Chondrocyte (in vitro differentiated cells): Measurements from ENCODE around the gene PDE11A. TPM values are rescaled to one million over a fixed set of nuclear protein-coding genes. Genes with fewer than 3 reads are reported as not detected.

ENCODE experiments used
- DNase-seq: peaks from one replicate; pipeline ENCODE4 v3.0.0; 2021; ENCODE audit warnings: mixed read lengths, low spot score
- H3K27ac Mint-ChIP-seq: one replicate; pipeline ENCODE4 v1.8.0; 2021; ENCODE audit warnings: mild to moderate bottlenecking, moderate library complexity, mixed read lengths; ENCODE audit not compliant: unreplicated experiment
- H3K27me3 Mint-ChIP-seq: 2 replicates; pipeline ENCODE4 v1.8.0; 2021; ENCODE audit warnings: low read depth, mixed read lengths
- H3K36me3 Mint-ChIP-seq: 2 replicates; pipeline ENCODE4 v1.8.0; 2021; ENCODE audit warnings: low read depth, mixed read lengths
- H3K4me1 Mint-ChIP-seq: 2 replicates; pipeline ENCODE4 v1.8.0; 2021; ENCODE audit warnings: low read depth, mild to moderate bottlenecking, mixed read lengths
- H3K4me3 Mint-ChIP-seq: one replicate; pipeline ENCODE4 v1.8.0; 2021; ENCODE audit warnings: mild to moderate bottlenecking, moderate library complexity, mixed read lengths; ENCODE audit not compliant: unreplicated experiment
- H3K9me3 Mint-ChIP-seq: 2 replicates; pipeline ENCODE4 v1.8.0; 2021; ENCODE audit warnings: low read depth, mixed read lengths
- CTCF ChIP-seq: fragments of 200-600 bp; sonication (generic); IDR thresholded peaks from 2 replicates; pipeline ENCODE4 v1.5.0; 2021; ENCODE audit warnings: antibody characterized with exemption, mild to moderate bottlenecking, moderate library complexity
- total RNA-seq: library from RNA; stranded (reverse); gene quantifications from 3 replicates; pipeline ENCODE4 v1.2.1, GENCODE V29; 2021

PDE11A gene
- total RNA-seq, 1 donor from 2014 or later = 2.1 TPM

DNA sequence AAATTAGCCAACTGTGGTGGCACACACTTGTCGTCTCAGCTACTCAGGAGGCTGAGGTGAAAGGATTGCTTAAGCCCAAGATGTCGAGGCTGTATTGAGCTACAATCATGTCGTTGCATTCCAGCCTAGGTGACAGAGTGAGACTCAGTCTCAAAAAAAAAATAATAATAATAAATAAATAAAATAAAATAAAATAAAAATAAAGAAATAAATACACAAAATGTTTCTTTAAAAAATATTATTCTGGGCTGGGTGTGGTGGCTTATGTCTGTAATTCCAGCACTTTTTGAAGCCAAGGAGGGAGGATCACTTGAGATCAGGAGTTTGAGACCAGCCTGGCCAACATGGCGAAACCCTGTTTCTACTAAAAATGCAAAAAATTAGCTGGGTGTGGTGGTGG, 407.2 kb downstream of the PDE11A start:
- no peaks in the 10 kb centered on the region for H3K27me3 Mint-ChIP-seq
- H3K9me3 Mint-ChIP-seq = no peaks in the 10 kb centered on the region

DNA sequence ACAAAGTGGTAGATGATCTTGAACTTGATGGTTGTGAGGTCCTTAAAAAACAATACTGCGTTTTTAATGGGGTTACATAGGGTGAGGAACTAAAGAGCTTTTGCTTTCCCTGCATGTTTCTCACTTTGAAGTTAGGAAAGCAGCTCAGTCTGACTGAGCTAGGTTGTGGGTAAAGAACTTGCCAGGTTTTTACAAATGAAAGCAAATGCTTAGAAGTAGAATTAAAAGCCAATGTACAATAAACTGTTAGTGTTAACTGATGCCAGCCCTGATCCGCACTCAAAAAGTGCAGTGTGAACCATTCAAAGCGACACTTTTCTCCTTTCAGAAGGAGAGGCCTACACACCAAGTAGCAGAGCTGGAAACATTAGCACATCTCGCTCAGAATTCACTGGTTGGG, 409.7 kb downstream of the PDE11A start:
- Mint-ChIP-seq H3K4me3 (no peak overlapping the region), H3K36me3 (no peaks in the 10 kb centered on the region), H3K27ac (no peak overlapping the region), H3K27me3 (no peaks in the 10 kb centered on the region), H3K9me3 (no peaks in the 10 kb centered on the region), H3K4me1 (no peaks in the 10 kb centered on the region)
- no peak for DNase-seq
- no peak for TF ChIP-seq CTCF

More for the DNA sequence above, 407.2 kb downstream of the PDE11A start:
- no peak overlapping the region for H3K4me3 Mint-ChIP-seq
- no peaks in the 10 kb centered on the region for H3K4me1 Mint-ChIP-seq
- no peak for TF ChIP-seq CTCF
- H3K27ac Mint-ChIP-seq = no peak overlapping the region
- no peaks in the 10 kb centered on the region for H3K36me3 Mint-ChIP-seq
- DNase-seq = no peak

DNA sequence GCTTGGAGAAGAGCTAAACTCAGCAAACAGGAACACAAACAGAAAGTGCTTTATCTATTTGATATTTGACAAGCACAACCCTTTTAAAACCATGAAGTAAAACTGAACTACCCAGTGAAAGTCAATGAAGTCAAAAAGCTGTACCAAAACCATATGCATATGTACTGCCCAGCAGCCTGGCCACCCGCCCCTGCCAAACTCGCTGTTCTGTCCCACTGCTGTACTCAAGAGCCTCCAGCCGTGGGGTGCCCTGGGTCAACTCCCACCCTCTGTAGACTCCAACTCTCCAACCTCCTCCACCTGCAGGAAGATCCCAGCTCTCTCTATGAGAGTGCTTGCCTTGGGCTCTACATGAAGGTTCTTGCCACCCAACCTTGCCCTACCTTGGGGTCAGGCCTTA, 411.8 kb downstream of the PDE11A start:
- DNase-seq = no peak
- Mint-ChIP-seq H3K27me3 (peaks cover 4% of the 10 kb centered on the region), H3K27ac (no peak overlapping the region), H3K9me3 (no peaks in the 10 kb centered on the region), H3K4me1 (no peaks in the 10 kb centered on the region), H3K4me3 (no peak overlapping the region), H3K36me3 (no peaks in the 10 kb centered on the region)
- TF ChIP-seq CTCF = no peak

- H3K27ac Mint-ChIP-seq = no peak overlapping the region
- H3K4me1 Mint-ChIP-seq = no peaks in the 10 kb centered on the region
- no peak for DNase-seq
- peaks cover 8% of the 10 kb centered on the region for H3K27me3 Mint-ChIP-seq
- no peak overlapping the region for H3K4me3 Mint-ChIP-seq
- H3K36me3 Mint-ChIP-seq = no peaks in the 10 kb centered on the region
- TF ChIP-seq CTCF = no peak
- H3K9me3 Mint-ChIP-seq = no peaks in the 10 kb centered on the region
Observed at GRCh38 chr2:177658309-177658708, 414.3 kb downstream of the PDE11A start.

DNA sequence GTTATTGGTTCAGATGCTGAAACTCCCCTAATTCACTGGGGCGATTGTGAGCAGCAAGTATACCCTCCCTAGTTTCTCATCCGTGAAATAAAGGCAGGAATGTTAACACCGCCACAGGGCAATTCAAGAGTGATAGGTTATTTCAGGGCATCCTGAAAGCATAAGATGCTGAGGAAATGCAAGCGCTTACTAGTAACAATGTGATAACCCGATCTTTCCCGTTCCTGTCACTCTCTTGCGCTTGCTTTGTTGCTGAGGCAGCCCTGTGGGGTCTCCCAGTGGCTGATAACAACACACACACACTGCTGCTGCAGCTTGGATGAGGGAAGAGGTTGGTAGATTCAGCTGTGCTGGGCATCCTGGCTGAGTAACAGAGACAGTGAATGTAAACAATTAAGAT, 420.7 kb downstream of the PDE11A start:
- Mint-ChIP-seq H3K4me3 (no peak overlapping the region), H3K27me3 (peaks cover 14% of the 10 kb centered on the region), H3K9me3 (no peaks in the 10 kb centered on the region), H3K36me3 (no peaks in the 10 kb centered on the region), H3K4me1 (no peaks in the 10 kb centered on the region), H3K27ac (no peak overlapping the region)
- TF ChIP-seq CTCF = no peak
- DNase-seq = no peak
